HUES64 (cell line): Measurements from ENCODE around the gene C11orf58. TPM values are rescaled to one million over a fixed set of nuclear protein-coding genes. Genes with fewer than 3 reads are reported as not detected.
A peak's percentile ranks its signal among the peaks of the same experiment; 100 is the strongest.

Source experiments
- H3K27ac ChIP-seq: 2 replicates; pipeline ENCODE4 v1.7.0; 2013; ENCODE audit warnings: low read depth, low read length, inconsistent platforms
- H3K27me3 ChIP-seq: 2 replicates; pipeline ENCODE4 v1.6.1; 2013; ENCODE audit warnings: mild to moderate bottlenecking, low read length; ENCODE audit not compliant: insufficient read depth
- H3K36me3 ChIP-seq: 2 replicates; pipeline ENCODE4 v1.6.1; 2013; ENCODE audit warnings: mild to moderate bottlenecking, low read length; ENCODE audit not compliant: insufficient read depth
- H3K4me1 ChIP-seq: 2 replicates; pipeline ENCODE4 v1.6.1; 2013; ENCODE audit warnings: mild to moderate bottlenecking, low read length, moderate library complexity; ENCODE audit not compliant: insufficient read depth
- H3K4me3 ChIP-seq: 2 replicates; pipeline ENCODE4 v1.5.1; 2013; ENCODE audit warnings: mild to moderate bottlenecking, low read length, moderate library complexity
- H3K9ac ChIP-seq: 2 replicates; pipeline ENCODE4 v1.6.1; 2013; ENCODE audit warnings: mild to moderate bottlenecking, low read depth, low read length
- H3K9me3 ChIP-seq: 2 replicates; pipeline ENCODE4 v1.6.1; 2013; ENCODE audit warnings: low read depth, low read length; ENCODE audit not compliant: insufficient read depth
- WGBS: fragments of 150-250, 120-280 bp; methylation state at CpG from one replicate; pipeline ENCODE4 v1.1.7; 2013; ENCODE audit warnings: missing lambda C conversion rate; 5-methylcytosine and 5-hydroxymethylcytosine counted together
- polyA plus RNA-seq, 2 experiments: library from polyadenylated mRNA; stranded (reverse); fragments of 50-300 nt; gene quantifications; one replicate each; pipeline ENCODE4 v1.2.3, GENCODE V29; 2013

C11orf58 gene
- 199 TPM for polyA plus RNA-seq (2013, experiment 1 of 2)
- 193 TPM for polyA plus RNA-seq (2013, experiment 2 of 2)

- Histone ChIP-seq H3K36me3 (peaks cover 23% of the 10 kb centered on the region), H3K4me1 (peaks cover 13% of the 10 kb centered on the region), H3K27ac (peak within 1 kb of the TSS; percentile 84), H3K4me3 (peak within 1 kb of the TSS; percentile 88), H3K27me3 (no peaks in the 10 kb centered on the region), H3K9me3 (no peaks in the 10 kb centered on the region), H3K9ac (peak within 1 kb of the TSS; percentile 97)
- under 1% methylated on average over 47 of the region's 47 CpGs for WGBS
These were observed at the start of gene C11orf58 for GRCh38 chr11:16738193-16738946. C11orf58 (plus strand) TSS chr11:16738647; CDS start chr11:16738779, 132 bp downstream.

DNA sequence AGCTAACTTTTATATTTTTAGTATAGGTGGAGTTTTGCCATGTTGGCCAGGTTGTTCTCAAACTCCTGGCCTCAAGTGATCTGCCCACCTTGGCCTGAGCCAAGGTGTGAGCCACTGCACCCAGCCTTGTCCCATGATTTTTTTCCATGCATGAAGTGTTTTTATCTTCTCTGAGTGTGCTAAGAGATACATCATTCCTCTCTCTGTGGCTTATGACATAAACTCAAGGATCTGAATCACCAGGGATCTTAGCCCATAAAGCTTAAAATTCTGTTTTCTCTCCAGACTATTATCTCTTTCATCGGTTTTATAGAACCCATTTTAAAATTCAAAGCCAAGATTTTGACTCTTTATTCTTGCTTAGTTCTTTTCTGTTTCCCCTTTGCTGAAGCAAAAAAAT lies 48.4 kb upstream of the C11orf58 start:
- no peaks in the 10 kb centered on the region for H3K4me1 ChIP-seq
- no peaks in the 10 kb centered on the region for H3K27me3 ChIP-seq
- 98% methylated on average over 1 of the region's 1 CpG for WGBS
- H3K27ac ChIP-seq = no peak overlapping the region
- no peaks in the 10 kb centered on the region for H3K36me3 ChIP-seq
- H3K9me3 ChIP-seq = no peaks in the 10 kb centered on the region
- no peak overlapping the region for H3K9ac ChIP-seq
- H3K4me3 ChIP-seq = no peak overlapping the region

DNA sequence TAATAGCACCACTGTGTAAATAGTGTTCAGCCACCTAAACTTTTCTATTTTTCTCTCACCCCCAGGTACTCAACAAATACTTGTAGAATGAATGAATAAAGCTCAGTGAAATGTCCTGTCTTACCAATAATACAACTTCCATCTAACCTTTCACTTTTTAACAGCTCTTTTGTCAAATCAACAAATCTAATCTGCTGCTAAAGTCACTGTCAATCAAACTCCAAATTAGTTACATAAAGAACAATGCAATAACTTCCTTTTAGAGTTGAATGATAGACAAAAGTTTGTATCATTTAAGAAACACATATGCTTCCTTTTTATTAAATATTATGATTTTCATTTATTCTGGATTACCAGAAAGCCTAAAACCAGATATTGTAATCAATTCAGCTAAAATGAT lies 34.7 kb upstream of the C11orf58 start:
- no peaks in the 10 kb centered on the region for H3K27me3 ChIP-seq
- no peaks in the 10 kb centered on the region for H3K36me3 ChIP-seq
- H3K4me1 ChIP-seq = no peaks in the 10 kb centered on the region
- H3K27ac ChIP-seq = no peak overlapping the region
- no peak overlapping the region for H3K9ac ChIP-seq
- H3K4me3 ChIP-seq = no peak overlapping the region
- H3K9me3 ChIP-seq = no peaks in the 10 kb centered on the region

- Histone ChIP-seq H3K9ac (no peak overlapping the region), H3K36me3 (no peaks in the 10 kb centered on the region)
- WGBS = 40% methylated on average over 1 of the region's 1 CpG
These were observed 24.9 kb upstream of the C11orf58 start for GRCh38 chr11:16713594-16713993.

GRCh38 chr11:16722581-16723344 lies 15.7 kb upstream of the C11orf58 start:
- Histone ChIP-seq H3K4me1 (peaks cover 9% of the 10 kb centered on the region), H3K36me3 (no peaks in the 10 kb centered on the region)
- 50% methylated on average over 2 of the region's 3 CpGs for WGBS

More at GRCh38 chr11:16713594-16713993, 24.9 kb upstream of the C11orf58 start:
- Histone ChIP-seq H3K27me3 (no peaks in the 10 kb centered on the region), H3K9me3 (no peaks in the 10 kb centered on the region), H3K27ac (no peak overlapping the region), H3K4me3 (no peak overlapping the region), H3K4me1 (peaks cover 14% of the 10 kb centered on the region)

GRCh38 chr11:16727806-16728205 lies 10.6 kb upstream of the C11orf58 start:
- Histone ChIP-seq H3K27me3 (no peaks in the 10 kb centered on the region), H3K9ac (no peak overlapping the region), H3K36me3 (no peaks in the 10 kb centered on the region), H3K27ac (no peak overlapping the region), H3K4me3 (no peak overlapping the region), H3K9me3 (no peaks in the 10 kb centered on the region), H3K4me1 (no peaks in the 10 kb centered on the region)
- 98% methylated on average over 3 of the region's 3 CpGs for WGBS

More at GRCh38 chr11:16722581-16723344, 15.7 kb upstream of the C11orf58 start:
- no peak overlapping the region for H3K4me3 ChIP-seq
- H3K9me3 ChIP-seq = no peaks in the 10 kb centered on the region
- no peak overlapping the region for H3K9ac ChIP-seq
- H3K27me3 ChIP-seq = no peaks in the 10 kb centered on the region
- H3K27ac ChIP-seq = no peak overlapping the region

GRCh38 chr11:16737818-16738192 lies 642 bp upstream of the C11orf58 start:
- H3K27ac ChIP-seq = peak overlapping the region; percentile 78

DNA sequence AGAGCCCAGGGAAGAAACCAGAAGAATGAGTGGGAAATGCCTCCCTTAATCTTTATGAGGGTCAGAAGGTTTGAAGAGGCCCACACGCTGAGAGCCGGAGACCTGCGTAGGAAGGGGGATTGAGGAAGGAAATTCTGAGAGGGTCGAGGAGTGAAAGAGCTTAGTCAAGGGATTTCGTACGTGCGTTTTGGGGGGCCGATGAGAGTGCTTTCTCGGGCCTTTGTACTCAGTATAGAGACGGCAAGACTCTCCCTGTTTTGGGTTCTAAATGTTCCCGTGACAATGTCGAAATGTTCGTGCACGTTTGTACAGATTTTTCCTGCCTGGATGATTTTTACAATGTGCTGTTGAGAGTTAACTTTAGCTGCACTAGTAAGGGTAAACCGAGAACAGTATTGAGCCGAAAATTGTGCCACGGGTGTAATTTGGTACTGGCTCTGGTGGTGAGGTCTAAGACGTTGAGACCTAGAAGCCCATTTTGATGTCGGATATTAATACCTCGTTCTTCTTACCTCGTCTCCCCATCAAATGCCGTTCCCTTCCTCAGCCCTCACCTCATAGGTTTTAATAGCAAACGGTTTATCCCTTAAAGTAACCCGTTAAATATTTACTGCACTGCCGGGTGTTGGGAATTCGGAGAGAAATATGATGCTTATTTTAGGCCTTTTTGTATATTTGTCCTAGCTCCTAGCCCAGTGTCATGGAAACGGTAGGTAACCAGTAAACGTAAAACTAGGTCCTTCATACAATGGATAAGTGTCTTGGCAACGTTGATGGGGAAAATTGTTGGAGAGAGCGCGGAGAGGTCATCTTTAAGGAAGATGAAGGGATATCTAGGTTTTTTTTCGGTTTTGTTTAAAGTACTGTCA lies 734 bp downstream of the C11orf58 start:
- Histone ChIP-seq H3K4me1 (peaks cover 13% of the 10 kb centered on the region), H3K4me3 (peak overlapping the region; percentile 88), H3K27me3 (no peaks in the 10 kb centered on the region), H3K9ac (peak overlapping the region; percentile 97), H3K9me3 (no peaks in the 10 kb centered on the region), H3K36me3 (peaks cover 26% of the 10 kb centered on the region), H3K27ac (peak overlapping the region; percentile 84)
- 3% methylated on average over 32 of the region's 32 CpGs for WGBS

More at GRCh38 chr11:16737818-16738192, 642 bp upstream of the C11orf58 start:
- Histone ChIP-seq H3K4me1 (peaks cover 12% of the 10 kb centered on the region), H3K9ac (peak overlapping the region; percentile 97), H3K4me3 (peak overlapping the region; percentile 88), H3K27me3 (no peaks in the 10 kb centered on the region), H3K9me3 (no peaks in the 10 kb centered on the region), H3K36me3 (peaks cover 18% of the 10 kb centered on the region)
- 3% methylated on average over 6 of the region's 6 CpGs for WGBS

- Histone ChIP-seq H3K27me3 (no peaks in the 10 kb centered on the region), H3K36me3 (peaks cover 49% of the 10 kb centered on the region), H3K9me3 (no peaks in the 10 kb centered on the region), H3K4me1 (peaks cover 13% of the 10 kb centered on the region), H3K9ac (no peak overlapping the region), H3K4me3 (no peak overlapping the region), H3K27ac (no peak overlapping the region)
- 92% methylated on average over 4 of the region's 4 CpGs for WGBS
These were observed 3.0 kb downstream of the C11orf58 start for GRCh38 chr11:16741473-16741872.

GRCh38 chr11:16743478-16743877 lies 5.0 kb downstream of the C11orf58 start:
- H3K9ac ChIP-seq = no peak overlapping the region
- no peak overlapping the region for H3K4me3 ChIP-seq
- H3K9me3 ChIP-seq = no peaks in the 10 kb centered on the region
- no peak overlapping the region for H3K27ac ChIP-seq
- H3K36me3 ChIP-seq = peaks cover 69% of the 10 kb centered on the region
- 95% methylated on average over 3 of the region's 4 CpGs for WGBS
- H3K4me1 ChIP-seq = peaks cover 13% of the 10 kb centered on the region
- H3K27me3 ChIP-seq = no peaks in the 10 kb centered on the region
